Liver (tissue), 9 donors: ENCODE measurements around the gene ECI1. TPM values are rescaled to one million over a fixed set of nuclear protein-coding genes. Genes with fewer than 3 reads are reported as not detected.

Experiments used
- DNase-seq: peaks from one replicate; pipeline ENCODE4 v3.0.0-alpha.2; 2017; ENCODE audit warnings: low spot score
- H3K27ac ChIP-seq, 2 donors: one replicate each; pipeline ENCODE4 v1.7.0; 2013; ENCODE audit warnings: inconsistent platforms in 2 of 2, low read length in 2 of 2, control low read depth in 1 of 2, low read depth in 1 of 2, mild to moderate bottlenecking in 1 of 2
- H3K27me3 ChIP-seq, 4 donors: one replicate each; pipeline versions ENCODE4 v1.6.1 to v1.7.0; 2013; ENCODE audit warnings: low read length in 3 of 4, inconsistent platforms in 1 of 4, mild to moderate bottlenecking in 1 of 4, moderate library complexity in 1 of 4; ENCODE audit not compliant: control insufficient read depth in 4 of 4, insufficient read depth in 4 of 4
- H3K36me3 ChIP-seq, 4 donors: one replicate each; pipeline versions ENCODE4 v1.6.1 to v1.7.0; 2013; ENCODE audit warnings: low read length in 3 of 4, mild to moderate bottlenecking in 3 of 4, low read depth in 1 of 4, moderate library complexity in 1 of 4; ENCODE audit not compliant: control insufficient read depth in 4 of 4, insufficient read depth in 3 of 4
- H3K4me1 ChIP-seq, 4 donors: one replicate each; pipeline versions ENCODE4 v1.6.1 to v1.7.0; 2013; ENCODE audit warnings: low read length in 3 of 4, mild to moderate bottlenecking in 3 of 4, moderate library complexity in 1 of 4; ENCODE audit not compliant: control insufficient read depth in 4 of 4, insufficient read depth in 4 of 4
- H3K4me3 ChIP-seq, 3 donors: one replicate each; pipeline versions ENCODE4 v1.6.1 to v1.7.0; 2013; ENCODE audit warnings: low read length in 3 of 3, control low read depth in 1 of 3, low read depth in 1 of 3, mild to moderate bottlenecking in 1 of 3
- H3K9ac ChIP-seq, 2 donors: one replicate each; pipeline ENCODE4 v1.7.0; 2013; ENCODE audit warnings: low read length in 2 of 2, mild to moderate bottlenecking in 2 of 2, moderate library complexity in 2 of 2, control low read depth in 1 of 2, low read depth in 1 of 2
- H3K9me3 ChIP-seq, 4 donors: one replicate each; pipeline versions ENCODE4 v1.6.1 to v1.7.0; 2013; ENCODE audit warnings: low read length in 3 of 4; ENCODE audit not compliant: control insufficient read depth in 4 of 4
- ATF3 ChIP-seq: IDR thresholded peaks from 2 replicates; pipeline ENCODE4 v1.6.1; 2016; ENCODE audit warnings: antibody characterized with exemption
- EGR1 ChIP-seq, 2 donors: IDR thresholded peaks; 2 replicates each; pipeline ENCODE4 v1.6.1; 2016 to 2018; ENCODE audit warnings: antibody characterized with exemption in 2 of 2, low read depth in 2 of 2
- FOXA2 ChIP-seq: IDR thresholded peaks from 2 replicates; pipeline ENCODE4 v1.6.1; 2016; ENCODE audit warnings: antibody characterized with exemption
- GABPA ChIP-seq, 2 donors: IDR thresholded peaks in 1 of 2; conservative IDR thresholded peaks in 1 of 2; 2 replicates each; pipeline ENCODE4 v1.6.1; 2016; ENCODE audit warnings: antibody characterized with exemption in 2 of 2, mild to moderate bottlenecking in 1 of 2, moderate library complexity in 1 of 2
- HNF4G ChIP-seq: IDR thresholded peaks from 2 replicates; pipeline ENCODE4 v1.6.1; 2016; ENCODE audit warnings: antibody characterized with exemption
- RAD21 ChIP-seq, 2 donors: IDR thresholded peaks; 2 replicates each; pipeline ENCODE4 v1.6.1; 2016; ENCODE audit warnings: antibody characterized with exemption in 2 of 2, mild to moderate bottlenecking in 2 of 2
- REST ChIP-seq: IDR thresholded peaks from 2 replicates; pipeline ENCODE4 v1.6.1; 2016; ENCODE audit warnings: antibody characterized with exemption, mild to moderate bottlenecking
- RXRA ChIP-seq, 2 donors: IDR thresholded peaks; 2 replicates each; pipeline ENCODE4 v1.6.1; 2017 to 2018; ENCODE audit warnings: antibody characterized with exemption in 2 of 2, mild to moderate bottlenecking in 1 of 2
- YY1 ChIP-seq: IDR thresholded peaks from 2 replicates; pipeline ENCODE4 v1.6.1; 2016; ENCODE audit warnings: antibody characterized with exemption, mild to moderate bottlenecking
- ZBTB33 ChIP-seq: IDR thresholded peaks from 2 replicates; pipeline ENCODE4 v1.6.1; 2016; ENCODE audit warnings: antibody characterized with exemption
- WGBS: extraction: QIAGEN DNeasy Blood & Tissue Kit; methylation state at CpG from one replicate; pipeline ENCODE4 v1.1.7; 2013; 5-methylcytosine and 5-hydroxymethylcytosine counted together
- polyA plus RNA-seq, 2 donors: library from polyadenylated mRNA; stranded (reverse) in 1 of 2; unstranded in 1 of 2; fragments of 200-250 nt in 1 of 2; fragments of >200 nt in 1 of 2; fragmentation: Nextera tagmentation in 1 of 2; extraction: Ambion mirVana in 1 of 2; gene quantifications; one replicate each; pipeline versions ENCODE4 v1.2.1 to v1.2.3, GENCODE V29; 2013 to 2015
- total RNA-seq, 2 donors: library from RNA; depleted of rRNA; stranded (reverse); fragments of >200 nt; gene quantifications; one replicate each; pipeline ENCODE4 v1.2.3, GENCODE V29; 2014
- TF ChIP-seq, protein P1 (sequence below): fragments of 150-350 bp; IDR thresholded peaks from 2 replicates; pipeline ENCODE4 v1.5.1; 2017; ENCODE audit warnings: improper control_type of control experiment, low read depth, low read length; ENCODE audit not compliant: missing input control
- donor health status: healthy.
- donor health status: healthy.
- donor health status: healthy.
- donor health status: healthy.
- donor health status: healthy.

Gene ECI1
- total and polyA plus RNA-seq, 4 donors, result 36.8 to 107 (median 79.5) TPM

DNA sequence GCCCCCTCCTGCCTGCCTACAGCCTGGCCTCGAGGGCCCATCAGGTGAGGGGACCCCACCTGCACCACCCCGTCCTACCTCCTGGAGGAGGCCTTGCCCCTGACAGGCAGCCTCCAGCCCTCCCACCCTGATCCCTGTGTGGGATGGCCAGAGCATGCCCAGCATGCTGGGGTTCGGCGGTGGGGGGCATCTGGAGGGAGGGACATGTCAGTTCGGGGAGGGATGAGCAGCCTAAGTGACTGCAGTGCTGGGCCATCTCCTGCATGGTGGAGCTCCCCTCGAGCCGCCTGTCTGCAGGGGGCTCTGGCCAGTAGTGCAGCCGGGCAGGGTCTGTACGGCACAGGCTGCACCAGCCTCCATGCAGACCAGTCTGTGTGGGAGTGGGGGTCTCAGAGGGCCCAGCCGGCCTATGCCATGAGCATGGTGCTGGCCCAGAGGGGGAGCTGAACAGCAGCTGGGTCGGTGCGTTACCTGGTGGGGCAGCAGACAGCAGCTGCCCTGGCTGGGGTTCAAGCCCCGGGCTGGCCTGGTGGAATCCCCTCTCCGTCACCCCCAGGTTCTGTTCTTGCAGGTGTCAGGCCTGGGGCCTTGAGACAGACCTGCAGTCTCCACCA is 20.6 kb upstream of the ECI1 start:
- Histone ChIP-seq H3K36me3 (no peaks in the 10 kb centered on the region), H3K4me3 (no peak overlapping the region), H3K9me3 (no peaks in the 10 kb centered on the region), H3K4me1 (peaks cover 8 to 16% (median 13%) of the 10 kb centered on the region in 4 donors), H3K9ac (no peak overlapping the region), H3K27me3 (no peaks in the 10 kb centered on the region), H3K27ac (no peak overlapping the region)
- no peak for TF ChIP-seq EGR1 (IDR thresholded peaks at IDR 0.05; ENCODE audit: low read depth in 2 of 2)
- TF ChIP-seq RXRA (IDR thresholded peaks at IDR 0.05), result no peak
- 97% methylated on average over 14 of the region's 14 CpGs for WGBS
- DNase-seq, result no peak

GRCh38 chr16:2270588-2271470 is 19.4 kb upstream of the ECI1 start:
- DNase-seq, result no peak
- Histone ChIP-seq H3K27ac (no peak overlapping the region), H3K27me3 (no peaks in the 10 kb centered on the region), H3K9me3 (no peaks in the 10 kb centered on the region), H3K4me3 (no peak overlapping the region), H3K36me3 (no peaks in the 10 kb centered on the region), H3K4me1 (peaks cover 8 to 27% (median 22%) of the 10 kb centered on the region in 4 donors), H3K9ac (no peak overlapping the region)
- no peak for TF ChIP-seq YY1
- TF ChIP-seq GABPA (IDR thresholded peaks at IDR 0.05 in 1 of 2, conservative IDR thresholded peaks at IDR 0.05 in 1 of 2), result no peak
- no peak for TF ChIP-seq RAD21 (IDR thresholded peaks at IDR 0.05)
- TF ChIP-seq ZBTB33, result no peak
- TF ChIP-seq, protein P1, sequence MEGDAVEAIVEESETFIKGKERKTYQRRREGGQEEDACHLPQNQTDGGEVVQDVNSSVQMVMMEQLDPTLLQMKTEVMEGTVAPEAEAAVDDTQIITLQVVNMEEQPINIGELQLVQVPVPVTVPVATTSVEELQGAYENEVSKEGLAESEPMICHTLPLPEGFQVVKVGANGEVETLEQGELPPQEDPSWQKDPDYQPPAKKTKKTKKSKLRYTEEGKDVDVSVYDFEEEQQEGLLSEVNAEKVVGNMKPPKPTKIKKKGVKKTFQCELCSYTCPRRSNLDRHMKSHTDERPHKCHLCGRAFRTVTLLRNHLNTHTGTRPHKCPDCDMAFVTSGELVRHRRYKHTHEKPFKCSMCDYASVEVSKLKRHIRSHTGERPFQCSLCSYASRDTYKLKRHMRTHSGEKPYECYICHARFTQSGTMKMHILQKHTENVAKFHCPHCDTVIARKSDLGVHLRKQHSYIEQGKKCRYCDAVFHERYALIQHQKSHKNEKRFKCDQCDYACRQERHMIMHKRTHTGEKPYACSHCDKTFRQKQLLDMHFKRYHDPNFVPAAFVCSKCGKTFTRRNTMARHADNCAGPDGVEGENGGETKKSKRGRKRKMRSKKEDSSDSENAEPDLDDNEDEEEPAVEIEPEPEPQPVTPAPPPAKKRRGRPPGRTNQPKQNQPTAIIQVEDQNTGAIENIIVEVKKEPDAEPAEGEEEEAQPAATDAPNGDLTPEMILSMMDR, result no peak
- no peak for TF ChIP-seq HNF4G
- TF ChIP-seq REST, result no peak
- no peak for TF ChIP-seq EGR1 (IDR thresholded peaks at IDR 0.05; ENCODE audit: low read depth in 2 of 2)
- no peak for TF ChIP-seq FOXA2
- TF ChIP-seq ATF3, result no peak
- 78% methylated on average over 15 of the region's 15 CpGs for WGBS
